AG04450 (cell line): ENCODE results near the gene C17orf67. TPM values are rescaled to one million over a fixed set of nuclear protein-coding genes. Genes with fewer than 3 reads are reported as not detected.

Experiments
- CTCF ChIA-PET: fragments of 300-600, 350-600 bp; formaldehyde crosslinking; extraction: SDS; loops from one replicate; lab custom pipeline; 2022; ENCODE audit warnings: antibody characterized with exemption, inconsistent platforms; lab: Charles Lee
- POLR2A ChIA-PET: fragments of 350-600 bp; formaldehyde crosslinking; extraction: SDS; loops from one replicate; lab custom pipeline; 2021; ENCODE audit warnings: antibody characterized with exemption, inconsistent platforms; lab: Yijun Ruan, JAX
- DNase-seq: peaks from one replicate; pipeline ENCODE4 v3.0.0-alpha.2; 2011; ENCODE audit warnings: low read depth, low spot score
- H3K27ac ChIP-seq: one replicate; pipeline ENCODE4 v1.5.1; 2012; ENCODE audit warnings: low read depth, low read length, control low read depth
- H3K27me3 ChIP-seq: one replicate; pipeline ENCODE4 v1.6.0; 2012; ENCODE audit warnings: low read length; ENCODE audit not compliant: control insufficient read depth, insufficient read depth
- H3K4me3 ChIP-seq: 2 replicates; pipeline ENCODE4 v1.5.1; 2011; ENCODE audit warnings: mild to moderate bottlenecking, low read depth, low read length, control low read depth
- H3K9me3 ChIP-seq: 2 replicates; pipeline ENCODE4 v1.5.1; 2012; ENCODE audit warnings: low read length; ENCODE audit not compliant: control insufficient read depth, insufficient read depth
- CTCF ChIP-seq: IDR thresholded peaks from 2 replicates; pipeline ENCODE4 v1.5.1; 2011; ENCODE audit warnings: low read depth, low read length, control low read depth, inconsistent platforms
- polyA plus RNA-seq: library from polyadenylated mRNA; depleted of rRNA; stranded (reverse); fragments of >200 nt; gene quantifications from 2 replicates; pipeline ENCODE4 v1.2.3, GENCODE V29; 2011

Gene C17orf67
- polyA plus RNA-seq, 1 experiment = 0.76 TPM

GRCh38 chr17:56778898-56779297 lies 54.8 kb downstream of the C17orf67 start:
- no peaks in the 10 kb centered on the region for H3K27me3 ChIP-seq
- no peak for TF ChIP-seq CTCF
- ChIA-PET POLR2A (no interaction called here), CTCF (interaction anchor here (0.6 to 5.4 kb wide), 14 partner anchors 8 to 1346 kb away, joined by 3 to 58 read pairs (median 6); partner anchors contain the start of gene NOG)
- no peak for DNase-seq
- H3K9me3 ChIP-seq = no peaks in the 10 kb centered on the region
- no peak overlapping the region for H3K4me3 ChIP-seq
- H3K27ac ChIP-seq = no peak overlapping the region

GRCh38 chr17:56777859-56778258 lies 55.9 kb downstream of the C17orf67 start:
- ChIA-PET POLR2A (interaction anchor here (0.5 kb wide), 1 partner anchor 40 kb away, joined by 3 read pairs; no protein-coding TSS in a partner anchor), CTCF (interaction anchor here (1.0 kb wide), 1 partner anchor 62 kb away, joined by 3 read pairs; no protein-coding TSS in a partner anchor)
- DNase-seq = no peak
- H3K27me3 ChIP-seq = no peaks in the 10 kb centered on the region
- H3K27ac ChIP-seq = no peak overlapping the region
- H3K9me3 ChIP-seq = no peaks in the 10 kb centered on the region
- no peak for TF ChIP-seq CTCF
- H3K4me3 ChIP-seq = no peak overlapping the region

GRCh38 chr17:56774650-56775049 lies 59.1 kb downstream of the C17orf67 start:
- no peak for TF ChIP-seq CTCF
- POLR2A ChIA-PET = no interaction called here
- no peak for DNase-seq

GRCh38 chr17:56773124-56773523 lies 60.6 kb downstream of the C17orf67 start:
- Histone ChIP-seq H3K27ac (no peak overlapping the region), H3K4me3 (no peak overlapping the region), H3K27me3 (no peaks in the 10 kb centered on the region), H3K9me3 (no peaks in the 10 kb centered on the region)
- DNase-seq = no peak
- no peak for TF ChIP-seq CTCF
- CTCF ChIA-PET = interaction anchor here (0.7 to 2.1 kb wide), 4 partner anchors 8 to 181 kb away, joined by 3 to 8 read pairs (median 4); no protein-coding TSS in a partner anchor
- POLR2A ChIA-PET = no interaction called here

More at GRCh38 chr17:56774650-56775049, 59.1 kb downstream of the C17orf67 start:
- CTCF ChIA-PET = interaction anchor here (0.7 kb wide), 1 partner anchor 59 kb away, joined by 3 read pairs; no protein-coding TSS in a partner anchor
- Histone ChIP-seq H3K4me3 (no peak overlapping the region), H3K27me3 (no peaks in the 10 kb centered on the region), H3K27ac (no peak overlapping the region), H3K9me3 (no peaks in the 10 kb centered on the region)

- no peak for TF ChIP-seq CTCF
- Histone ChIP-seq H3K9me3 (no peaks in the 10 kb centered on the region), H3K27ac (no peak overlapping the region), H3K27me3 (no peaks in the 10 kb centered on the region), H3K4me3 (no peak overlapping the region)
- ChIA-PET CTCF (interaction anchor here (0.7 to 2.3 kb wide), 4 partner anchors 9 to 180 kb away, joined by 3 to 11 read pairs (median 6); no protein-coding TSS in a partner anchor), POLR2A (no interaction called here)
- DNase-seq = no peak
Observed at GRCh38 chr17:56772442-56772841, 61.3 kb downstream of the C17orf67 start.
